Mesothelial cell of epicardium (in vitro differentiated cells): ENCODE data around the gene MGAT5. TPM values are rescaled to one million over a fixed set of nuclear protein-coding genes. Genes with fewer than 3 reads are reported as not detected.

Experiments used
- DNase-seq, 2 experiments: peaks; one replicate each; pipeline ENCODE4 v3.0.0; 2021; ENCODE audit warnings: low spot score in 2 of 2; ENCODE audit not compliant: unreplicated experiment in 2 of 2
- H3K27ac Mint-ChIP-seq: 2 replicates; pipeline ENCODE4 v1.8.0; 2021; ENCODE audit warnings: mixed read lengths
- H3K27me3 Mint-ChIP-seq: 2 replicates; pipeline ENCODE4 v1.8.0; 2021; ENCODE audit warnings: low read depth, mixed read lengths
- H3K36me3 Mint-ChIP-seq: 2 replicates; pipeline ENCODE4 v1.8.0; 2021; ENCODE audit warnings: mixed read lengths
- H3K4me1 Mint-ChIP-seq: 2 replicates; pipeline ENCODE4 v1.8.0; 2021; ENCODE audit warnings: mixed read lengths
- H3K4me3 Mint-ChIP-seq: 2 replicates; pipeline ENCODE4 v1.8.0; 2021; ENCODE audit warnings: mild to moderate bottlenecking, moderate library complexity, mixed read lengths
- H3K9me3 Mint-ChIP-seq: 2 replicates; pipeline ENCODE4 v1.8.0; 2021; ENCODE audit warnings: mixed read lengths
- CTCF ChIP-seq: fragments of 200-600 bp; sonication (generic); IDR thresholded peaks from one replicate; pipeline ENCODE4 v1.5.0; 2021; ENCODE audit warnings: antibody characterized with exemption; ENCODE audit not compliant: unreplicated experiment
- total RNA-seq: library from RNA; stranded (reverse); gene quantifications from 3 replicates; pipeline ENCODE4 v1.2.1, GENCODE V29; 2021

Gene MGAT5
- total RNA-seq, 1 donor from 2014 or later, result 41.1 TPM

GRCh38 chr2:134370655-134371445 lies 117.0 kb downstream of the MGAT5 start:
- no peak overlapping the region for H3K27ac Mint-ChIP-seq
- no peak for DNase-seq
- no peaks in the 10 kb centered on the region for H3K36me3 Mint-ChIP-seq
- H3K9me3 Mint-ChIP-seq, result no peaks in the 10 kb centered on the region
- no peak for TF ChIP-seq CTCF
- H3K4me3 Mint-ChIP-seq, result no peak overlapping the region
- no peaks in the 10 kb centered on the region for H3K27me3 Mint-ChIP-seq
- H3K4me1 Mint-ChIP-seq, result peaks cover 32% of the 10 kb centered on the region

GRCh38 chr2:134372141-134372540 lies 118.3 kb downstream of the MGAT5 start:
- no peaks in the 10 kb centered on the region for H3K27me3 Mint-ChIP-seq
- peaks cover 30% of the 10 kb centered on the region for H3K4me1 Mint-ChIP-seq
- DNase-seq, result no peak
- H3K27ac Mint-ChIP-seq, result no peak overlapping the region
- TF ChIP-seq CTCF, result no peak
- no peaks in the 10 kb centered on the region for H3K36me3 Mint-ChIP-seq
- H3K9me3 Mint-ChIP-seq, result no peaks in the 10 kb centered on the region
- H3K4me3 Mint-ChIP-seq, result no peak overlapping the region

GRCh38 chr2:134372611-134373131 lies 118.8 kb downstream of the MGAT5 start:
- no peak overlapping the region for H3K4me3 Mint-ChIP-seq

GRCh38 chr2:134375935-134376334 lies 122.1 kb downstream of the MGAT5 start:
- Mint-ChIP-seq H3K4me3 (no peak overlapping the region), H3K36me3 (peaks cover 2% of the 10 kb centered on the region), H3K9me3 (no peaks in the 10 kb centered on the region), H3K27me3 (no peaks in the 10 kb centered on the region), H3K27ac (no peak overlapping the region), H3K4me1 (peaks cover 6% of the 10 kb centered on the region)
- DNase-seq, result no peak
- no peak for TF ChIP-seq CTCF

More at GRCh38 chr2:134372611-134373131, 118.8 kb downstream of the MGAT5 start:
- Mint-ChIP-seq H3K36me3 (no peaks in the 10 kb centered on the region), H3K27ac (no peak overlapping the region), H3K9me3 (no peaks in the 10 kb centered on the region), H3K4me1 (peaks cover 27% of the 10 kb centered on the region), H3K27me3 (no peaks in the 10 kb centered on the region)
- TF ChIP-seq CTCF, result no peak
- no peak for DNase-seq

GRCh38 chr2:134377730-134378129 lies 123.9 kb downstream of the MGAT5 start:
- H3K4me3 Mint-ChIP-seq, result no peak overlapping the region
- DNase-seq, result no peak
- TF ChIP-seq CTCF, result no peak
- no peak overlapping the region for H3K27ac Mint-ChIP-seq
- no peaks in the 10 kb centered on the region for H3K27me3 Mint-ChIP-seq
- no peaks in the 10 kb centered on the region for H3K9me3 Mint-ChIP-seq
- no peaks in the 10 kb centered on the region for H3K4me1 Mint-ChIP-seq
- H3K36me3 Mint-ChIP-seq, result peaks cover 2% of the 10 kb centered on the region
